ENCODE measurements around the gene RNF32. TPM values are rescaled to one million over a fixed set of nuclear protein-coding genes. Genes with fewer than 3 reads are reported as not detected.
"Not testable (repeated sequence)": the region's sequence is repeated elsewhere in the genome, so short reads cannot be mapped to it uniquely, and the experiment has no call there.

The RNF32 gene
- total RNA-seq, 1 experiment from 2014 or later = 2.2 TPM

GRCh38 chr7:156666368-156667109 is 26.0 kb downstream of the RNF32 start:
- DNase-seq (ENCODE audit: low spot score) = no peak
- in situ Hi-C loops (cut with HindIII; ENCODE audit: low sequenced_read_pairs) = no loop called here

GRCh38 chr7:156667110-156667426 is 26.5 kb downstream of the RNF32 start:
- DNase-seq (ENCODE audit: low spot score) = no peak
- in situ Hi-C loops (cut with HindIII; ENCODE audit: low sequenced_read_pairs) = no loop called here

GRCh38 chr7:156668130-156668741 is 27.7 kb downstream of the RNF32 start:
- in situ Hi-C loops (cut with HindIII; ENCODE audit: low sequenced_read_pairs) = no loop called here
- no peak for DNase-seq (ENCODE audit: low spot score)

GRCh38 chr7:156669035-156669828 is 28.7 kb downstream of the RNF32 start:
- in situ Hi-C loops (cut with HindIII; ENCODE audit: low sequenced_read_pairs) = no loop called here
- no peak for DNase-seq (ENCODE audit: low spot score)

- in situ Hi-C loops (cut with HindIII; ENCODE audit: low sequenced_read_pairs) = no loop called here
- no peak for DNase-seq (ENCODE audit: low spot score)
Observed at GRCh38 chr7:156673454-156673853, 32.9 kb downstream of the RNF32 start.

GRCh38 chr7:156673902-156674301 is 33.3 kb downstream of the RNF32 start:
- in situ Hi-C loops (cut with HindIII; ENCODE audit: low sequenced_read_pairs) = no loop called here
- no peak for DNase-seq (ENCODE audit: low spot score)

GRCh38 chr7:156675721-156676120 is 35.1 kb downstream of the RNF32 start:
- DNase-seq (ENCODE audit: low spot score) = no peak

GRCh38 chr7:156676263-156676662 is 35.7 kb downstream of the RNF32 start:
- in situ Hi-C loops (cut with HindIII; ENCODE audit: low sequenced_read_pairs) = no loop called here

More at GRCh38 chr7:156675721-156676120, 35.1 kb downstream of the RNF32 start:
- in situ Hi-C loops (cut with HindIII; ENCODE audit: low sequenced_read_pairs) = no loop called here

GRCh38 chr7:156677374-156678054 is 36.9 kb downstream of the RNF32 start:
- DNase-seq (ENCODE audit: low spot score) = no peak
- in situ Hi-C loops (cut with HindIII; ENCODE audit: low sequenced_read_pairs) = no loop called here

More at GRCh38 chr7:156676263-156676662, 35.7 kb downstream of the RNF32 start:
- DNase-seq (ENCODE audit: low spot score) = no peak

GRCh38 chr7:156680281-156680680 is 39.7 kb downstream of the RNF32 start:
- DNase-seq (ENCODE audit: low spot score) = no peak
- in situ Hi-C loops (cut with HindIII; ENCODE audit: low sequenced_read_pairs) = no loop called here

GRCh38 chr7:156682928-156683327 is 42.4 kb downstream of the RNF32 start:
- DNase-seq (ENCODE audit: low spot score) = no peak
- in situ Hi-C loops (cut with HindIII; ENCODE audit: low sequenced_read_pairs) = no loop called here

GRCh38 chr7:156684251-156684650 is 43.7 kb downstream of the RNF32 start:
- DNase-seq (ENCODE audit: low spot score) = no peak
- in situ Hi-C loops (cut with HindIII; ENCODE audit: low sequenced_read_pairs) = no loop called here

- DNase-seq (ENCODE audit: low spot score) = no peak
- in situ Hi-C loops (cut with HindIII; ENCODE audit: low sequenced_read_pairs) = no loop called here
Observed at GRCh38 chr7:156684661-156685060, 44.1 kb downstream of the RNF32 start.

GRCh38 chr7:156691764-156692163 is 51.2 kb downstream of the RNF32 start:
- in situ Hi-C loops (cut with HindIII; ENCODE audit: low sequenced_read_pairs) = no loop called here
- no peak for DNase-seq (ENCODE audit: low spot score)

- no peak for DNase-seq (ENCODE audit: low spot score)
- in situ Hi-C loops (cut with HindIII; ENCODE audit: low sequenced_read_pairs) = no loop called here
Observed at GRCh38 chr7:156692849-156693248, 52.3 kb downstream of the RNF32 start.

- no peak for DNase-seq (ENCODE audit: low spot score)
- in situ Hi-C loops (cut with HindIII; ENCODE audit: low sequenced_read_pairs) = no loop called here
Observed at GRCh38 chr7:156693627-156694026, 53.1 kb downstream of the RNF32 start.

GRCh38 chr7:156697283-156697682 is 56.7 kb downstream of the RNF32 start:
- in situ Hi-C loops (cut with HindIII; ENCODE audit: low sequenced_read_pairs); DNase-seq (ENCODE audit: low spot score): not testable (repeated sequence)

- in situ Hi-C loops (cut with HindIII; ENCODE audit: low sequenced_read_pairs); DNase-seq (ENCODE audit: low spot score): not testable (repeated sequence)
Observed at GRCh38 chr7:156698512-156698911, 57.9 kb downstream of the RNF32 start.

- DNase-seq (ENCODE audit: low spot score); in situ Hi-C loops (cut with HindIII; ENCODE audit: low sequenced_read_pairs): not testable (repeated sequence)
Observed at GRCh38 chr7:156701787-156702186, 61.2 kb downstream of the RNF32 start.

- no peak for DNase-seq (ENCODE audit: low spot score)
- in situ Hi-C loops (cut with HindIII; ENCODE audit: low sequenced_read_pairs) = no loop called here
Observed at GRCh38 chr7:156702399-156702798, 61.8 kb downstream of the RNF32 start.

Measured in G401 (cell line).